SK-N-SH treated with all-trans-retinoic acid at 6 μM for 48 hours (cell line): Measurements from ENCODE around the gene SLC9A2.

Experiments used
- ATAC-seq: fragments of 200-7000 bp; cut with Tn5 transposase; 3 replicates; pipeline ENCODE4 v1.9.1; 2020; ENCODE audit warnings: mild to moderate bottlenecking, moderate library complexity
- ARNTL ChIP-seq: fragments of 450-650 bp; formaldehyde crosslinking; IDR thresholded peaks from 2 replicates; pipeline ENCODE4 v1.5.0; 2020; ENCODE audit warnings: low read depth, mild to moderate bottlenecking, moderate library complexity, borderline replicate concordance
- BACH2 ChIP-seq: fragments of 250-450 bp; sonication (Bioruptor Pico); IDR thresholded peaks from 2 replicates; pipeline ENCODE4 v1.9.0; 2021; ENCODE audit warnings: mild to moderate bottlenecking, borderline replicate concordance
- CREB5 ChIP-seq: fragments of 250-450 bp; sonication (Bioruptor Pico); IDR thresholded peaks from 2 replicates; pipeline ENCODE4 v1.5.1; 2020; ENCODE audit warnings: low read depth, mild to moderate bottlenecking, moderate library complexity
- CSDC2 ChIP-seq: fragments of 250-450 bp; sonication (Bioruptor Pico); IDR thresholded peaks from 2 replicates; pipeline ENCODE4 v1.5.0; 2020; ENCODE audit warnings: mild to moderate bottlenecking, moderate library complexity
- CSRNP3 ChIP-seq: fragments of 250-450 bp; sonication (Bioruptor Pico); IDR thresholded peaks from 2 replicates; pipeline ENCODE4 v1.5.1; 2021; ENCODE audit warnings: mild to moderate bottlenecking, moderate library complexity
- ESRRG ChIP-seq: fragments of 250-450 bp; sonication (Bioruptor Pico); IDR thresholded peaks from 2 replicates; pipeline ENCODE4 v1.6.1; 2021; ENCODE audit warnings: mild to moderate bottlenecking
- GLIS3 ChIP-seq: fragments of 250-450 bp; sonication (Bioruptor Pico); IDR thresholded peaks from 2 replicates; pipeline ENCODE4 v1.5.0; 2020; ENCODE audit warnings: mild to moderate bottlenecking, moderate library complexity
- ISL1 ChIP-seq: fragments of 250-450 bp; sonication (Bioruptor Pico); IDR thresholded peaks from 2 replicates; pipeline ENCODE4 v2.1.2; 2022; ENCODE audit warnings: mild to moderate bottlenecking, moderate library complexity
- OSR1 ChIP-seq: fragments of 250-450 bp; sonication (Bioruptor Pico); IDR thresholded peaks from 2 replicates; pipeline ENCODE4 v1.8.0; 2022; ENCODE audit warnings: moderate library complexity, mild to moderate bottlenecking, inconsistent platforms
- PATZ1 ChIP-seq: fragments of 250-450 bp; sonication (Bioruptor Pico); IDR thresholded peaks from 2 replicates; pipeline ENCODE4 v1.8.0; 2020; ENCODE audit warnings: mild to moderate bottlenecking, moderate library complexity, borderline replicate concordance
- POU6F1 ChIP-seq: fragments of 250-450 bp; sonication (Bioruptor Pico); IDR thresholded peaks from 2 replicates; pipeline ENCODE4 v1.8.0; 2021; ENCODE audit warnings: low read depth, mild to moderate bottlenecking, moderate library complexity, borderline replicate concordance
- PPARA ChIP-seq: fragments of 250-450 bp; sonication (Bioruptor Pico); IDR thresholded peaks from 2 replicates; pipeline ENCODE4 v1.5.0; 2020; ENCODE audit warnings: mild to moderate bottlenecking, borderline replicate concordance
- RARB ChIP-seq: fragments of 250-450 bp; sonication (Bioruptor Pico); IDR thresholded peaks from 2 replicates; pipeline ENCODE4 v1.8.0; 2021; ENCODE audit warnings: mild to moderate bottlenecking, moderate library complexity
- SNAI2 ChIP-seq: fragments of 250-450 bp; sonication (Bioruptor Pico); IDR thresholded peaks from 2 replicates; pipeline ENCODE4 v1.5.0; 2020; ENCODE audit warnings: mild to moderate bottlenecking, moderate library complexity
- TCF4 ChIP-seq: fragments of 250-450 bp; sonication (Bioruptor Pico); IDR thresholded peaks from 2 replicates; pipeline ENCODE4 v1.8.0; 2021; ENCODE audit warnings: mild to moderate bottlenecking, moderate library complexity, borderline replicate concordance
- TOX ChIP-seq: fragments of 250-450 bp; sonication (Bioruptor Pico); IDR thresholded peaks from 2 replicates; pipeline ENCODE4 v1.8.0; 2021; ENCODE audit warnings: mild to moderate bottlenecking, moderate library complexity, borderline replicate concordance
- TSHZ2 ChIP-seq: fragments of 250-450 bp; sonication (Bioruptor Pico); IDR thresholded peaks from 2 replicates; pipeline ENCODE4 v1.5.0; 2020; ENCODE audit warnings: mild to moderate bottlenecking, moderate library complexity
- ZC3H10 ChIP-seq: fragments of 250-450 bp; sonication (Bioruptor Pico); IDR thresholded peaks from 2 replicates; pipeline ENCODE4 v1.5.1; 2021; ENCODE audit warnings: mild to moderate bottlenecking, moderate library complexity
- ZFP3 ChIP-seq: fragments of 250-450 bp; sonication (Bioruptor Pico); IDR thresholded peaks from 2 replicates; pipeline ENCODE4 v1.5.0; 2020; ENCODE audit warnings: mild to moderate bottlenecking, moderate library complexity
- ZFP30 ChIP-seq: fragments of 450-650 bp; formaldehyde crosslinking; IDR thresholded peaks from 2 replicates; pipeline ENCODE4 v1.5.0; 2022; ENCODE audit warnings: mild to moderate bottlenecking, moderate library complexity
- ZNF565 ChIP-seq: fragments of 450-650 bp; formaldehyde crosslinking; conservative IDR thresholded peaks from 2 replicates; pipeline ENCODE4 v1.5.0; 2020; ENCODE audit warnings: low read depth, mild to moderate bottlenecking, moderate library complexity
- ZNF70 ChIP-seq: fragments of 450-650 bp; formaldehyde crosslinking; IDR thresholded peaks from 2 replicates; pipeline ENCODE4 v1.5.0; 2020; ENCODE audit warnings: mild to moderate bottlenecking, moderate library complexity
- ZNF8 ChIP-seq: fragments of 450-650 bp; formaldehyde crosslinking; IDR thresholded peaks from 2 replicates; pipeline ENCODE4 v1.5.0; 2020; ENCODE audit warnings: mild to moderate bottlenecking, moderate library complexity

SLC9A2 gene

GRCh38 chr2:102637358-102637757, 18.0 kb downstream of the SLC9A2 start:
- ATAC-seq: no peak
- TF ChIP-seq TOX (CRISPR knock-in tag): no peak
- no peak for TF ChIP-seq PPARA
- TF ChIP-seq TCF4 (CRISPR knock-in tag): no peak
- no peak for TF ChIP-seq PATZ1 (CRISPR knock-in tag)
- no peak for TF ChIP-seq ISL1 (CRISPR knock-in tag)

GRCh38 chr2:102639429-102639828, 20.1 kb downstream of the SLC9A2 start:
- no peak for ATAC-seq

GRCh38 chr2:102652126-102652525, 32.8 kb downstream of the SLC9A2 start:
- TF ChIP-seq ZNF70 (CRISPR knock-in tag) (no peak), SNAI2 (no peak)
- no peak for ATAC-seq

More at GRCh38 chr2:102639429-102639828, 20.1 kb downstream of the SLC9A2 start:
- TF ChIP-seq ZNF70 (CRISPR knock-in tag) (no peak), TOX (CRISPR knock-in tag) (no peak), ARNTL (CRISPR knock-in tag) (no peak), GLIS3 (CRISPR knock-in tag) (no peak), CSRNP3 (CRISPR knock-in tag) (no peak), RARB (CRISPR knock-in tag) (no peak), ZNF565 (CRISPR knock-in tag) (no peak), BACH2 (CRISPR knock-in tag) (no peak), SNAI2 (no peak), CREB5 (no peak), ESRRG (CRISPR knock-in tag) (no peak), ZFP3 (no peak), PPARA (no peak), ZNF8 (CRISPR knock-in tag) (no peak), ZFP30 (CRISPR knock-in tag) (no peak), PATZ1 (CRISPR knock-in tag) (no peak), OSR1 (CRISPR knock-in tag) (no peak), CSDC2 (CRISPR knock-in tag) (no peak), TCF4 (CRISPR knock-in tag) (no peak)

- ATAC-seq: no peak
- TF ChIP-seq TSHZ2 (CRISPR knock-in tag) (no peak), ZFP30 (CRISPR knock-in tag) (no peak), POU6F1 (CRISPR knock-in tag) (no peak), BACH2 (CRISPR knock-in tag) (no peak), SNAI2 (no peak), CSRNP3 (CRISPR knock-in tag) (no peak), GLIS3 (CRISPR knock-in tag) (no peak), OSR1 (CRISPR knock-in tag) (no peak), ZC3H10 (CRISPR knock-in tag) (no peak), TCF4 (CRISPR knock-in tag) (no peak), ESRRG (CRISPR knock-in tag) (no peak), CSDC2 (CRISPR knock-in tag) (no peak)
Observed at GRCh38 chr2:102657770-102658169, 38.4 kb downstream of the SLC9A2 start.
